Natural killer cell (primary cell): ENCODE results near the gene INPP5K. TPM values are rescaled to one million over a fixed set of nuclear protein-coding genes. Genes with fewer than 3 reads are reported as not detected.

Experiments
- ATAC-seq, 3 donors: fragments of 150-1000 bp in 2 of 3; fragments of 200-7000 bp in 1 of 3; cut with Tn5 transposase; 1 replicate in 1 of 3; 2 replicates in 2 of 3; pipeline ENCODE4 v1.10.0; 2021; ENCODE audit warnings: mild to moderate bottlenecking in 2 of 3, moderate library complexity in 2 of 3
- DNase-seq, 2 donors: peaks; one replicate each; pipeline versions ENCODE4 v3.0.0 to v3.0.0-alpha.2; 2013 to 2021; ENCODE audit warnings: mixed read lengths in 1 of 2
- H3K27ac ChIP-seq: one replicate; pipeline ENCODE4 v1.5.1; 2013; ENCODE audit warnings: mild to moderate bottlenecking, low read length
- H3K27me3 ChIP-seq: one replicate; pipeline ENCODE4 v1.6.1; 2013; ENCODE audit warnings: low read length; ENCODE audit not compliant: control insufficient read depth, insufficient read depth
- H3K36me3 ChIP-seq: one replicate; pipeline ENCODE4 v1.6.1; 2013; ENCODE audit warnings: low read length; ENCODE audit not compliant: control insufficient read depth, insufficient read depth
- H3K4me1 ChIP-seq: one replicate; pipeline ENCODE4 v1.6.1; 2013; ENCODE audit warnings: low read length; ENCODE audit not compliant: control insufficient read depth, insufficient read depth
- H3K4me3 ChIP-seq: one replicate; pipeline ENCODE4 v1.5.1; 2013; ENCODE audit warnings: low read length
- H3K9me3 ChIP-seq: one replicate; pipeline ENCODE4 v1.6.1; 2013; ENCODE audit warnings: low read length; ENCODE audit not compliant: control insufficient read depth, insufficient read depth
- H3K27ac Mint-ChIP-seq, 2 donors: one replicate each; pipeline ENCODE4 v1.8.0; 2022; ENCODE audit warnings: mild to moderate bottlenecking in 2 of 2, mixed read lengths in 2 of 2, moderate library complexity in 1 of 2
- H3K27me3 Mint-ChIP-seq, 2 donors: one replicate each; pipeline ENCODE4 v1.8.0; 2022; ENCODE audit warnings: low read depth in 2 of 2, mixed read lengths in 2 of 2
- H3K36me3 Mint-ChIP-seq: one replicate; pipeline ENCODE4 v1.8.0; 2022; ENCODE audit warnings: mixed read lengths
- H3K4me1 Mint-ChIP-seq, 2 donors: one replicate each; pipeline ENCODE4 v1.8.0; 2022; ENCODE audit warnings: mixed read lengths in 2 of 2
- H3K4me3 Mint-ChIP-seq: one replicate; pipeline ENCODE4 v1.8.0; 2022; ENCODE audit warnings: mild to moderate bottlenecking, moderate library complexity, mixed read lengths
- H3K9me3 Mint-ChIP-seq, 2 donors: one replicate each; pipeline ENCODE4 v1.8.0; 2022; ENCODE audit warnings: mixed read lengths in 2 of 2
- WGBS: methylation state at CpG from one replicate; pipeline ENCODE4 v1.1.7; 2013; ENCODE audit warnings: missing lambda C conversion rate; ENCODE audit not compliant: insufficient coverage; 5-methylcytosine and 5-hydroxymethylcytosine counted together
- intact Hi-C: fragments of 100-400 bp; cut with micrococcal nuclease; formaldehyde crosslinking; loops from one replicate; pipeline ENCODE4 v1.14.2; 2022
- total RNA-seq, 4 donors: library from RNA; stranded (reverse); fragments of 120-200 nt in 1 of 4; gene quantifications; one replicate each; pipeline versions ENCODE4 v1.2.3 to v1.2.4, GENCODE V29; 2013 to 2022
- TF ChIP-seq, protein P1 (sequence below): fragments of 200-600 bp; IDR thresholded peaks from one replicate; pipeline ENCODE4 v1.8.0; 2022; ENCODE audit warnings: antibody characterized with exemption

Gene INPP5K
- total RNA-seq, 3 donors from 2014 or later (not counting 1 experiment from before 2014, with no cell fraction given): 278 to 317 (median 292) TPM

DNA sequence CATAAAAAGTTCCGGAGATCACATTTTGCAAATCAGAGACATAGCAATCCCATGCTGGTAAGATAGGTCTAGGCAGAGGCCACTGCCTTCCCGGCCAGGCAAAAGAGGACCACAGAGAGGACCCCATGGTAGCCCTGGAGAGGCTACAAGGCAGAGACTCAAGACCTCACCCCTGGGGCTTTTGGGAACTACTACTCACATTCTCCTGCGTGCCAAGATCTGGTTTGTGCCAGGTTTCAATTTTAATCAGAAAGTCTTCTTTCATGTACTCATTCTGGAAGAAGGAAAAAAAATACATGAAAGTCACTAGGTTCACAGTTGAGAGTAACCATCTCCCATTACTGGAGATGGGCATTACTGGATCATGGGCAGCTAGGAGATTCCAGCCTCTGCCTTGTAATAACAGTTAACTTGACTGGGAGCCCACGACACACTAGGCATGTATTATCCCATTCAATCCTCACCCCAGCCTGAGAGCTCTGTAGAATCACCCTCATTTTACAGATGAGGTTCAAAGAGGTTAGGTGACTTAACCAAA, 25.0 kb upstream of the INPP5K start:
- 88% methylated on average over 4 of the region's 4 CpGs for WGBS
- Mint-ChIP-seq H3K36me3 (no peaks in the 10 kb centered on the region), H3K4me3 (no peak overlapping the region), H3K27me3 (no peaks in the 10 kb centered on the region), H3K9me3 (no peaks in the 10 kb centered on the region), H3K27ac (no peak overlapping the region), H3K4me1 (no peaks in the 10 kb centered on the region)
- ATAC-seq (no peak), DNase-seq (no peak)
- Histone ChIP-seq H3K27me3 (no peaks in the 10 kb centered on the region), H3K36me3 (peaks cover 50% of the 10 kb centered on the region), H3K27ac (no peak overlapping the region), H3K9me3 (no peaks in the 10 kb centered on the region), H3K4me1 (no peaks in the 10 kb centered on the region), H3K4me3 (no peak overlapping the region)
- TF ChIP-seq, protein P1, sequence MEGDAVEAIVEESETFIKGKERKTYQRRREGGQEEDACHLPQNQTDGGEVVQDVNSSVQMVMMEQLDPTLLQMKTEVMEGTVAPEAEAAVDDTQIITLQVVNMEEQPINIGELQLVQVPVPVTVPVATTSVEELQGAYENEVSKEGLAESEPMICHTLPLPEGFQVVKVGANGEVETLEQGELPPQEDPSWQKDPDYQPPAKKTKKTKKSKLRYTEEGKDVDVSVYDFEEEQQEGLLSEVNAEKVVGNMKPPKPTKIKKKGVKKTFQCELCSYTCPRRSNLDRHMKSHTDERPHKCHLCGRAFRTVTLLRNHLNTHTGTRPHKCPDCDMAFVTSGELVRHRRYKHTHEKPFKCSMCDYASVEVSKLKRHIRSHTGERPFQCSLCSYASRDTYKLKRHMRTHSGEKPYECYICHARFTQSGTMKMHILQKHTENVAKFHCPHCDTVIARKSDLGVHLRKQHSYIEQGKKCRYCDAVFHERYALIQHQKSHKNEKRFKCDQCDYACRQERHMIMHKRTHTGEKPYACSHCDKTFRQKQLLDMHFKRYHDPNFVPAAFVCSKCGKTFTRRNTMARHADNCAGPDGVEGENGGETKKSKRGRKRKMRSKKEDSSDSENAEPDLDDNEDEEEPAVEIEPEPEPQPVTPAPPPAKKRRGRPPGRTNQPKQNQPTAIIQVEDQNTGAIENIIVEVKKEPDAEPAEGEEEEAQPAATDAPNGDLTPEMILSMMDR: no peak
- intact Hi-C loops: no loop called here

DNA sequence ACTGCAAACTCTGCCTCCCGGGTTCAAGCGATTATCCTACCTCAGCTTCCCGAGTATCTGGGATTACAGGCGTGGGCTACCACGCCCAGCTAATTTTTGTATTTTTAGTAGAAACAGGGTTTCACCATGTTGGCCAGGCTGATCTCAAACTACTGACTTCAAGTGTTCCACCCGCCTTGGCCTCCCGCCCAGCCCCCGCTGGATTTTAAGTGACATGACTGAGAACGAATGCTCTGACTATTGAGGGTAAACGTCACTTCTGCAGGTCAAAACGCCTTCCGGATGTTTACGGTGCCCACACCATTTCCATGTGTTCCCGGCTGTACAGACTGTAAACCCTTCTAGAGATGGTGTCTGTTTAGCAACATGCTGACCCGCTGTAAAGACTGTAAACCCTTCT, 23.4 kb upstream of the INPP5K start:
- no peaks in the 10 kb centered on the region for H3K9me3 Mint-ChIP-seq
- no peak overlapping the region for H3K27ac ChIP-seq
- no peaks in the 10 kb centered on the region for H3K27me3 ChIP-seq
- H3K36me3 ChIP-seq: peaks cover 56% of the 10 kb centered on the region
- DNase-seq (no peak), ATAC-seq (no peak)
- H3K4me3 Mint-ChIP-seq: no peak overlapping the region
- intact Hi-C loops: no loop called here
- TF ChIP-seq, protein P1: no peak
- no peak overlapping the region for H3K4me3 ChIP-seq
- no peak overlapping the region for H3K27ac Mint-ChIP-seq
- H3K27me3 Mint-ChIP-seq: no peaks in the 10 kb centered on the region
- no peaks in the 10 kb centered on the region for H3K4me1 Mint-ChIP-seq
- no peaks in the 10 kb centered on the region for H3K4me1 ChIP-seq
- no peaks in the 10 kb centered on the region for H3K36me3 Mint-ChIP-seq
- WGBS: 97% methylated on average over 15 of the region's 15 CpGs
- no peaks in the 10 kb centered on the region for H3K9me3 ChIP-seq

DNA sequence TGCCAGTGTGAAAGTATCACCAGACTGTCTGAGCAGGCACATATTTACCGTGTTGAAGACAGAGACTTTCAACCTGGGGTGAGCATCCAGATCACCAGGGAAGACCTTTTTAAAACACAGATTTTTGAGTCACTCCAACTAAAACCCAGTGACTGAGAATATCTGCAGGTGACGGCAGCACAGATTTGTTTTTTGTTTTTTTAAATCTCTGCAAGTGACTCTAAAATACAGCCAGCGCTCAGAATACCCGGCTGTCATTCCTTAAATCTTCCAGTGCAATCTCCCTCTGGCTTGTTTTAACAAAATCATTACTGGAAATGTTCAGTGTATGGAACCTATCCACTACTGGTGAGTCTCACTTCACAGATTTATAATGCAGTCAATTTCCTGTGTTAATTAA, 19.3 kb upstream of the INPP5K start:
- Histone ChIP-seq H3K4me3 (no peak overlapping the region), H3K27me3 (no peaks in the 10 kb centered on the region), H3K27ac (no peak overlapping the region), H3K4me1 (no peaks in the 10 kb centered on the region), H3K36me3 (peaks cover 56% of the 10 kb centered on the region), H3K9me3 (no peaks in the 10 kb centered on the region)
- Mint-ChIP-seq H3K27ac (no peak overlapping the region), H3K4me1 (no peaks in the 10 kb centered on the region), H3K9me3 (no peaks in the 10 kb centered on the region), H3K27me3 (no peaks in the 10 kb centered on the region), H3K36me3 (peaks cover 11% of the 10 kb centered on the region), H3K4me3 (no peak overlapping the region)
- DNase-seq: no peak
- 97% methylated on average over 4 of the region's 4 CpGs for WGBS
- intact Hi-C loops: no loop called here
- TF ChIP-seq, protein P1: no peak
- no peak for ATAC-seq

DNA sequence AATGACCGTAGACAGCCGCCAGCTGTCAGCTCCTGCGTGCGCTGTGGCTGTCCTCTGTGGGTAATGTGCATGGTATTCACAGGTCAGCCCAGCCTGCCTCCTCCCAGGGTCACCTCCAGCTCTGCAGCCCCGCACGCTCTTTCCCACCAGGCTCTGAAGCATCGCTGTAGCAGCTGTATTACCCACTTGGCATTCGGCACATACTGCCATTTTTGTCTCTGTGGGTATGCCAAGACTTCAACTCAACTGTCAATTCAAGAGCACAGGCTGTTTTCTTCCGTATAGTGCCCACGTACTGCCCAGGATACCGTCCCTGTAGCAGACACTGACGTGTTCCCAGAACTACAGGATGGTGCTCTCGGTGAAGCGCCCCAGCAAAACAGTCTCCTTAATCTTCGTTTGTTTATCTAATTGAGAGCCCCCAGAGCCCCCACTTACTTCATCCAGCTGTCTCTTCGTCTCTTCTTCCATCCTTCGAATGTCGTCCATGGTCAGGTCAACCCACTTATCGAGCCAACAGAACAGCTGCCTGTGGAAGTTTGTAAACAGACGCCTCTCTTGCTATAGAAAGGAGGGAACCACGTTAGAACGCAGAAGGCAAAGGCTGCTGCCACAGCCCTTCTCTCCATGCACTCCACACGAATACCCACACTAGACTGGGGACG, 17.4 kb upstream of the INPP5K start:
- peaks cover 49% of the 10 kb centered on the region for H3K36me3 ChIP-seq
- no peaks in the 10 kb centered on the region for H3K9me3 Mint-ChIP-seq
- H3K27me3 ChIP-seq: no peaks in the 10 kb centered on the region
- intact Hi-C loops: no loop called here
- TF ChIP-seq, protein P1: no peak
- H3K27me3 Mint-ChIP-seq: no peaks in the 10 kb centered on the region
- no peaks in the 10 kb centered on the region for H3K4me1 Mint-ChIP-seq
- peaks cover 17% of the 10 kb centered on the region for H3K36me3 Mint-ChIP-seq
- H3K9me3 ChIP-seq: no peaks in the 10 kb centered on the region
- DNase-seq (no peak), ATAC-seq (no peak)
- H3K4me3 Mint-ChIP-seq: no peak overlapping the region
- H3K27ac Mint-ChIP-seq: no peak overlapping the region
- no peak overlapping the region for H3K4me3 ChIP-seq
- no peaks in the 10 kb centered on the region for H3K4me1 ChIP-seq
- H3K27ac ChIP-seq: no peak overlapping the region
- WGBS: 98% methylated on average over 24 of the region's 24 CpGs
